ENCODE measurements around the gene STXBP3.

STXBP3 gene

GRCh38 chr1:108718927-108719655 lies 27.4 kb upstream of the STXBP3 start:
- Mint-ChIP-seq H3K4me3 (no peak overlapping the region), H3K36me3 (peaks cover 2% of the 10 kb centered on the region), H3K4me1 (ENCODE audit: low read depth) (no peaks in the 10 kb centered on the region), H3K27ac (no peak overlapping the region), H3K9me3 (ENCODE audit: low read depth) (no peaks in the 10 kb centered on the region), H3K27me3 (peaks cover 6% of the 10 kb centered on the region)

GRCh38 chr1:108719656-108720435 lies 26.6 kb upstream of the STXBP3 start:
- Mint-ChIP-seq H3K27ac (no peak overlapping the region), H3K4me3 (no peak overlapping the region)

GRCh38 chr1:108722292-108722691 lies 24.2 kb upstream of the STXBP3 start:
- H3K4me3 Mint-ChIP-seq: no peak overlapping the region
- no peaks in the 10 kb centered on the region for H3K9me3 Mint-ChIP-seq (ENCODE audit: low read depth)
- H3K27me3 Mint-ChIP-seq: no peaks in the 10 kb centered on the region
- peaks cover 2% of the 10 kb centered on the region for H3K36me3 Mint-ChIP-seq
- H3K4me1 Mint-ChIP-seq (ENCODE audit: low read depth): no peaks in the 10 kb centered on the region
- no peak overlapping the region for H3K27ac Mint-ChIP-seq

More at GRCh38 chr1:108719656-108720435, 26.6 kb upstream of the STXBP3 start:
- peaks cover 6% of the 10 kb centered on the region for H3K27me3 Mint-ChIP-seq
- H3K4me1 Mint-ChIP-seq (ENCODE audit: low read depth): no peaks in the 10 kb centered on the region
- H3K36me3 Mint-ChIP-seq: peaks cover 2% of the 10 kb centered on the region
- H3K9me3 Mint-ChIP-seq (ENCODE audit: low read depth): no peaks in the 10 kb centered on the region

DNA sequence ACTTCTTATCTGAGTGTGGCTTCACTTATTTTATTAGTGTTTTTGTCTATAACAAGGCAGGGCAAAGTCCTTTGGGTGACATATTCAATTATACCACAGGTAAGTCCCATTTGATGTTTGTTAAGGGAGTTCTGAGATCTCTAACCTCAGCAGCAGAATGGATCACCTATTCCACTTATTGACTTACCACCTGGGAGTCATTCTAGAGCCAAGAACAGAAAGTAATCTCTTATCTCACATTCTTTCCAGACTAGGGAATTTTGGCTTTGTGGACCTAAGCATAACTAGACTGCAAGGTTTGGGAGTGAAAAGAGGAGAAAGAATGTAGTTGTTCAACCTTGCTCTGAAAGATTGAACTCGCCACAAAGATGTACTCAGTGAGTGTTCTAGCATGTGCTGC lies 20.6 kb upstream of the STXBP3 start:
- Mint-ChIP-seq H3K27me3 (peaks cover 5% of the 10 kb centered on the region), H3K9me3 (ENCODE audit: low read depth) (no peaks in the 10 kb centered on the region), H3K4me1 (ENCODE audit: low read depth) (no peaks in the 10 kb centered on the region), H3K4me3 (no peak overlapping the region), H3K27ac (no peak overlapping the region), H3K36me3 (no peaks in the 10 kb centered on the region)

DNA sequence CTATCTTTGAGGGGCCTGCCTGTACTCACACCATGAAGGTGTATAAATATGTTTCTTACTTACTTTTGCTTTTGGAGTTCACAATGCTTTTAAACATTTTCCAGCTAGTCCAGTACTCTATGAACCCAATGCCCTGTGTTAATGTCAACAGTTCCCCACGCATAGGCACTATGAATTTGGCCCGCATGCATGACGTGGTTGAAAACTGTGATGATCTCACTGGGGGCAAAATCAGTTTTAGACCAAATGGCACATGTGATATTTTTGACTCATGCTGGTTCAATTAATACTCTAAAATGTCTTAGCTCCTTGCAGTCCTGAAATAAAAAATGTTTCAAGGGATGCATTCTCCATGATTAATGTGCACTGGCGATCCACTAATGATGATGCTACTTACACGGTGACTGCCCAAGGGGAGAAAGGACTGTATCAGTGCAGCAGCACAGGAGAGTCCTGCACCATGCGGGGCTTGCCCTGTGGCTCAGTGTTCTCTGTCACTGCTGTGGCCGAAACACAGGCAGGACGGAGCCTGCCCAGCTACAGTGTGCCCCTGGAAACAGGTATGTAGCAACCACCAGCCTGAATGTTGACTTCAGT lies 18.0 kb upstream of the STXBP3 start:
- Mint-ChIP-seq H3K27ac (no peak overlapping the region), H3K36me3 (no peaks in the 10 kb centered on the region), H3K4me3 (no peak overlapping the region), H3K4me1 (ENCODE audit: low read depth) (no peaks in the 10 kb centered on the region), H3K27me3 (peaks cover 5% of the 10 kb centered on the region), H3K9me3 (ENCODE audit: low read depth) (no peaks in the 10 kb centered on the region)

DNA sequence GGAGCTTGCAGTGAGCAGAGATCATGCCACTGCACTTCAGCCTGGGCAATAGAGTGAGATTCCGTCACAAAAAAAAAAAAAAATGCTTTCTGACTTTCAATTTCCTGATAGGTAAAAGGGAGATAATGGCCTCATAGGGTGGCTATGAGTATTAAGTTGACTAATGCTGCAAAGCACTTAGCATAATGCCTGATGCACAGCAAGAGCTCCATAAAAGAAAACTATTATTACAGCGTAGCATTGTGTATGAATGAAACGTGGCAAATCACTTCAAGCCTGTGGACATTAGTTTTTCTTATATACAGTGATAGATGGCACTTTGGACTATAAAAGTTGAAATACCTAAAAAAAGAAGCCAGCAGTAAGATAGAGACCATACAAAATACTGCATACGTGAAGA lies 17.0 kb upstream of the STXBP3 start:
- H3K9me3 Mint-ChIP-seq (ENCODE audit: low read depth): no peaks in the 10 kb centered on the region
- no peak overlapping the region for H3K4me3 Mint-ChIP-seq
- peaks cover 5% of the 10 kb centered on the region for H3K27me3 Mint-ChIP-seq
- H3K36me3 Mint-ChIP-seq: no peaks in the 10 kb centered on the region
- no peak overlapping the region for H3K27ac Mint-ChIP-seq
- H3K4me1 Mint-ChIP-seq (ENCODE audit: low read depth): no peaks in the 10 kb centered on the region

DNA sequence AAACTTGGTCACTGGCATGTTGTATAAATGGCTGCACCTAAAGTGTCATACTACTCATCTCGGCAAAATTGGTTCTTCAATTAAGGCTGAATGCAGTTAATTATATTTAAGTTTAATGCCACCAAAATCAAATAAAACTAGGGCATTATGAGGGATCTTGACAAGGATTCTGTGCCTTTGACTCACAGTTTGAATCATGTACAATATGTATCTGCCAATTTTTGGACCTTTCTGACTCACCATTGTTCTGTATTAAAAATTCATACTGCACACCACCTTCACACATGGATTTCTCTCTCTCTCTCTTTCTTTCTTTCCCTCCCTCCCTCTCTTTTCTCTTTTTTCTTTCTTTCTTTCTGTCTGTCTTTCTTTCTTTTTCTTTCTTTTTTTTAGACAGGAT lies 14.1 kb upstream of the STXBP3 start:
- Mint-ChIP-seq H3K4me1 (ENCODE audit: low read depth) (no peaks in the 10 kb centered on the region), H3K4me3 (no peak overlapping the region), H3K9me3 (ENCODE audit: low read depth) (no peaks in the 10 kb centered on the region), H3K36me3 (no peaks in the 10 kb centered on the region), H3K27ac (no peak overlapping the region), H3K27me3 (peaks cover 8% of the 10 kb centered on the region)

GRCh38 chr1:108734171-108734865 lies 12.2 kb upstream of the STXBP3 start:
- H3K4me1 Mint-ChIP-seq (ENCODE audit: low read depth): no peaks in the 10 kb centered on the region
- no peaks in the 10 kb centered on the region for H3K36me3 Mint-ChIP-seq
- H3K9me3 Mint-ChIP-seq (ENCODE audit: low read depth): no peaks in the 10 kb centered on the region
- H3K27me3 Mint-ChIP-seq: peaks cover 5% of the 10 kb centered on the region
- H3K4me3 Mint-ChIP-seq: no peak overlapping the region
- H3K27ac Mint-ChIP-seq: no peak overlapping the region

- Mint-ChIP-seq H3K36me3 (no peaks in the 10 kb centered on the region), H3K27ac (no peak overlapping the region), H3K27me3 (no peaks in the 10 kb centered on the region), H3K4me1 (ENCODE audit: low read depth) (peaks cover 6% of the 10 kb centered on the region), H3K4me3 (no peak overlapping the region), H3K9me3 (ENCODE audit: low read depth) (no peaks in the 10 kb centered on the region)
Measured at GRCh38 chr1:108742253-108742652, 4.2 kb upstream of the STXBP3 start.

GRCh38 chr1:108745980-108746381 lies 493 bp upstream of the STXBP3 start:
- Mint-ChIP-seq H3K36me3 (peaks cover 2% of the 10 kb centered on the region), H3K27me3 (no peaks in the 10 kb centered on the region), H3K9me3 (ENCODE audit: low read depth) (no peaks in the 10 kb centered on the region), H3K4me3 (peak overlapping the region; percentile 99), H3K4me1 (ENCODE audit: low read depth) (peaks cover 36% of the 10 kb centered on the region), H3K27ac (peak overlapping the region; percentile 99)

GRCh38 chr1:108747171-108747850 lies 837 bp downstream of the STXBP3 start:
- H3K36me3 Mint-ChIP-seq: peaks cover 2% of the 10 kb centered on the region
- H3K9me3 Mint-ChIP-seq (ENCODE audit: low read depth): no peaks in the 10 kb centered on the region
- no peaks in the 10 kb centered on the region for H3K27me3 Mint-ChIP-seq
- peaks cover 37% of the 10 kb centered on the region for H3K4me1 Mint-ChIP-seq (ENCODE audit: low read depth)
- H3K27ac Mint-ChIP-seq: peak overlapping the region; percentile 96
- peak overlapping the region; percentile 99 for H3K4me3 Mint-ChIP-seq

DNA sequence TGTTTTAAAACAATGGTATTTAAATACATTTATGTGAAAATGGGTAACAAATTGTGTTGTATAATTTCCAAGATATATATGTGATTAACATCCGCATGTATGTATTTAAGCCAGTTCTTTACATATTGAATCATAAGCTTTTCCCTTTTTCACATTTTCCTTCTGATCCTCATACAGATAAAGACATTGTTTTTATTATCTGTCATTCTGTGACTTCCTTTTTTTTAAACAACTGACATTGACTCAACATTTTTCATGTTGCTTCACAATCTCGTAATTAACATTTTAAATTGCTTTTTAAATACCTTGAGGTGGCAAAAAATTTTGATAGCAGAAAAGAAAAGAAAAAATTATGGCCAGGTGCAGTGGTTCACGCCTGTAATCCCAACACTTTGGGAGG lies 1.4 kb downstream of the STXBP3 start:
- no peaks in the 10 kb centered on the region for H3K27me3 Mint-ChIP-seq
- H3K36me3 Mint-ChIP-seq: peaks cover 2% of the 10 kb centered on the region
- H3K4me1 Mint-ChIP-seq (ENCODE audit: low read depth): peaks cover 41% of the 10 kb centered on the region
- peak overlapping the region; percentile 46 for H3K27ac Mint-ChIP-seq
- H3K4me3 Mint-ChIP-seq: peak overlapping the region; percentile 99
- no peaks in the 10 kb centered on the region for H3K9me3 Mint-ChIP-seq (ENCODE audit: low read depth)

- H3K4me3 Mint-ChIP-seq: peak overlapping the region; percentile 99
- H3K27me3 Mint-ChIP-seq: no peaks in the 10 kb centered on the region
- peaks cover 2% of the 10 kb centered on the region for H3K36me3 Mint-ChIP-seq
- peak overlapping the region; percentile 8 for H3K27ac Mint-ChIP-seq
- H3K9me3 Mint-ChIP-seq (ENCODE audit: low read depth): no peaks in the 10 kb centered on the region
- H3K4me1 Mint-ChIP-seq (ENCODE audit: low read depth): peaks cover 41% of the 10 kb centered on the region
Measured at GRCh38 chr1:108749081-108749480, 2.6 kb downstream of the STXBP3 start.

- H3K36me3 Mint-ChIP-seq: peaks cover 4% of the 10 kb centered on the region
- H3K4me1 Mint-ChIP-seq (ENCODE audit: low read depth): peaks cover 43% of the 10 kb centered on the region
- H3K27me3 Mint-ChIP-seq: no peaks in the 10 kb centered on the region
- H3K9me3 Mint-ChIP-seq (ENCODE audit: low read depth): no peaks in the 10 kb centered on the region
- no peak overlapping the region for H3K27ac Mint-ChIP-seq
- H3K4me3 Mint-ChIP-seq: no peak overlapping the region
Measured at GRCh38 chr1:108750476-108751181, 4.2 kb downstream of the STXBP3 start.

Measured in activated naive CD8-positive, alpha-beta T cell (primary cell).